Neuronal stem cell (in vitro differentiated cells): ENCODE data around the gene NFATC2.
A peak's percentile ranks its signal among the peaks of the same experiment; 100 is the strongest.

Experiments used
- DNase-seq: peaks from one replicate; pipeline ENCODE4 v3.0.0-alpha.2; 2013; ENCODE audit warnings: low spot score
- H2AFZ ChIP-seq: one replicate; pipeline ENCODE4 v1.6.1; 2013; ENCODE audit warnings: mild to moderate bottlenecking, low read length, inconsistent platforms
- H2AK5ac ChIP-seq: 2 replicates; pipeline ENCODE4 v1.6.1; 2013; ENCODE audit warnings: low read depth, mild to moderate bottlenecking, inconsistent platforms, low read length, moderate library complexity, mixed read lengths
- H2BK120ac ChIP-seq: 2 replicates; pipeline ENCODE4 v1.6.1; 2013; ENCODE audit warnings: low read depth, mild to moderate bottlenecking, inconsistent platforms, low read length, moderate library complexity, mixed read lengths
- H2BK12ac ChIP-seq: one replicate; pipeline ENCODE4 v1.6.1; 2013; ENCODE audit warnings: low read length, inconsistent platforms
- H2BK15ac ChIP-seq: 2 replicates; pipeline ENCODE4 v1.6.1; 2013; ENCODE audit warnings: mild to moderate bottlenecking, low read length, inconsistent platforms, mixed read lengths
- H2BK5ac ChIP-seq: one replicate; pipeline ENCODE4 v1.6.1; 2013; ENCODE audit warnings: inconsistent platforms, mild to moderate bottlenecking, low read length, moderate library complexity
- H3K14ac ChIP-seq: one replicate; pipeline ENCODE4 v1.6.1; 2013; ENCODE audit warnings: low read length, inconsistent platforms
- H3K18ac ChIP-seq: 2 replicates; pipeline ENCODE4 v1.6.1; 2013; ENCODE audit warnings: low read length, inconsistent platforms
- H3K23ac ChIP-seq: 2 replicates; pipeline ENCODE4 v1.6.1; 2013; ENCODE audit warnings: low read depth, mild to moderate bottlenecking, mixed read lengths, low read length, inconsistent platforms; ENCODE audit not compliant: poor library complexity
- H3K27ac ChIP-seq: replicated peaks from 3 replicates; pipeline ENCODE4 v1.5.1; 2013; ENCODE audit warnings: low read length, inconsistent platforms
- H3K27me3 ChIP-seq, 3 experiments: 2 replicates each; pipeline ENCODE4 v1.6.1; 2013; ENCODE audit warnings: low read length in 3 of 3, mild to moderate bottlenecking in 2 of 3, inconsistent platforms in 1 of 3, low read depth in 1 of 3, mixed read lengths in 1 of 3, moderate library complexity in 1 of 3; ENCODE audit not compliant: control insufficient read depth in 3 of 3, insufficient read depth in 3 of 3
- H3K36me3 ChIP-seq, 2 donors: replicated peaks in 1 of 2; 2 replicates each; pipeline ENCODE4 v1.6.1; 2013; ENCODE audit warnings: low read length in 2 of 2; ENCODE audit not compliant: control insufficient read depth in 2 of 2, insufficient read depth in 2 of 2
- H3K4ac ChIP-seq: 2 replicates; pipeline ENCODE4 v1.6.1; 2013; ENCODE audit warnings: inconsistent platforms, mild to moderate bottlenecking, low read length, moderate library complexity
- H3K4me1 ChIP-seq, 2 donors: 1 replicate in 1 of 2; 2 replicates in 1 of 2; pipeline ENCODE4 v1.6.1; 2013; ENCODE audit warnings: low read length in 2 of 2, low read depth in 1 of 2; ENCODE audit not compliant: control insufficient read depth in 2 of 2, insufficient read depth in 1 of 2
- H3K4me2 ChIP-seq: one replicate; pipeline ENCODE4 v1.6.1; 2013; ENCODE audit warnings: mild to moderate bottlenecking, low read length, inconsistent platforms; ENCODE audit not compliant: insufficient read depth, poor library complexity, severe bottlenecking
- H3K4me3 ChIP-seq, 2 donors: 2 replicates each; pipeline ENCODE4 v1.5.1; 2013; ENCODE audit warnings: low read length in 2 of 2, mild to moderate bottlenecking in 2 of 2, inconsistent platforms in 1 of 2, moderate library complexity in 1 of 2
- H3K79me1 ChIP-seq: one replicate; pipeline ENCODE4 v1.6.1; 2013; ENCODE audit warnings: low read depth, mild to moderate bottlenecking, inconsistent platforms, low read length, moderate library complexity
- H3K9ac ChIP-seq: one replicate; pipeline ENCODE4 v1.6.1; 2013; ENCODE audit warnings: mild to moderate bottlenecking, low read depth, low read length, inconsistent platforms; ENCODE audit not compliant: poor library complexity
- H3K9me3 ChIP-seq, 2 donors: replicated peaks in 1 of 2; 2 replicates each; pipeline versions ENCODE3 to v1.6.1; 2013; ENCODE audit warnings: low read length in 2 of 2, mild to moderate bottlenecking in 2 of 2, inconsistent platforms in 1 of 2, low read depth in 1 of 2, mixed read lengths in 1 of 2, moderate library complexity in 1 of 2; ENCODE audit not compliant: control insufficient read depth in 2 of 2, insufficient read depth in 1 of 2
- H4K8ac ChIP-seq: one replicate; pipeline ENCODE4 v1.6.1; 2013; ENCODE audit warnings: low read depth, mild to moderate bottlenecking, inconsistent platforms, low read length, moderate library complexity
- H4K91ac ChIP-seq: one replicate; pipeline ENCODE4 v1.6.1; 2013; ENCODE audit warnings: low read length, low read depth, mild to moderate bottlenecking, inconsistent platforms; ENCODE audit not compliant: poor library complexity
- WGBS, 2 donors: extraction: QIAGEN DNeasy Blood & Tissue Kit; methylation state at CpG; one replicate each; pipeline ENCODE4 v1.1.7; 2013; ENCODE audit warnings: missing lambda C conversion rate in 2 of 2, mixed read lengths in 1 of 2; ENCODE audit not compliant: insufficient read length in 2 of 2, insufficient replicate concordance in 1 of 2; ENCODE audit errors: extremely low coverage in 2 of 2; 5-methylcytosine and 5-hydroxymethylcytosine counted together

NFATC2 gene

GRCh38 chr20:51470907-51471411, 71.6 kb downstream of the NFATC2 start:
- H2BK120ac ChIP-seq, result no peak overlapping the region

GRCh38 chr20:51470499-51470820, 72.1 kb downstream of the NFATC2 start:
- Histone ChIP-seq H3K9me3 (no peaks in the 10 kb centered on the region), H2BK15ac (no peak overlapping the region)

More at GRCh38 chr20:51470907-51471411, 71.6 kb downstream of the NFATC2 start:
- Histone ChIP-seq H2BK12ac (no peak overlapping the region), H2AK5ac (no peak overlapping the region), H3K4ac (no peak overlapping the region), H3K27ac (no peak overlapping the region), H3K18ac (no peak overlapping the region), H3K79me1 (no peaks in the 10 kb centered on the region), H3K36me3 (no peaks in the 10 kb centered on the region), H3K14ac (no peak overlapping the region), H3K23ac (no peak overlapping the region), H4K91ac (no peak overlapping the region), H3K9me3 (no peaks in the 10 kb centered on the region), H3K4me1 (peaks cover 1 to 3% of the 10 kb centered on the region in 2 donors), H2AFZ (no peak overlapping the region), H3K27me3 (no peaks in the 10 kb centered on the region), H2BK5ac (no peak overlapping the region), H3K9ac (no peak overlapping the region), H3K4me2 (no peak overlapping the region), H2BK15ac (no peak overlapping the region), H4K8ac (no peak overlapping the region), H3K4me3 (no peak overlapping the region)
- DNase-seq, result no peak
- WGBS, 2 donors, result no CpG with 5 or more reads among the region's 3 CpGs

GRCh38 chr20:51469578-51470498, 72.7 kb downstream of the NFATC2 start:
- Histone ChIP-seq H3K23ac (no peak overlapping the region), H2AK5ac (no peak overlapping the region), H3K4me3 (no peak overlapping the region), H3K27ac (no peak overlapping the region), H4K91ac (no peak overlapping the region), H3K79me1 (no peaks in the 10 kb centered on the region), H4K8ac (no peak overlapping the region), H3K4me2 (no peak overlapping the region), H2BK15ac (no peak overlapping the region), H3K4ac (no peak overlapping the region), H3K36me3 (no peaks in the 10 kb centered on the region), H3K14ac (no peak overlapping the region), H3K18ac (no peak overlapping the region), H3K27me3 (no peaks in the 10 kb centered on the region), H3K9ac (no peak overlapping the region), H2BK5ac (no peak overlapping the region), H3K4me1 (peaks cover 1 to 3% of the 10 kb centered on the region in 2 donors), H2BK120ac (no peak overlapping the region), H3K9me3 (no peaks in the 10 kb centered on the region), H2BK12ac (no peak overlapping the region), H2AFZ (peak overlapping the region; percentile 26)
- DNase-seq, result no peak
- no CpG with 5 or more reads among the region's 11 CpGs for WGBS, 2 donors

More at GRCh38 chr20:51470499-51470820, 72.1 kb downstream of the NFATC2 start:
- Histone ChIP-seq H3K4me1 (peaks cover 1 to 3% of the 10 kb centered on the region in 2 donors), H3K4ac (no peak overlapping the region), H2AFZ (no peak overlapping the region), H3K4me2 (no peak overlapping the region), H3K18ac (no peak overlapping the region), H4K91ac (no peak overlapping the region), H2AK5ac (no peak overlapping the region), H4K8ac (no peak overlapping the region), H2BK12ac (no peak overlapping the region), H3K9ac (no peak overlapping the region), H3K27me3 (no peaks in the 10 kb centered on the region), H2BK5ac (no peak overlapping the region), H3K23ac (no peak overlapping the region), H3K36me3 (no peaks in the 10 kb centered on the region), H3K14ac (no peak overlapping the region), H3K27ac (no peak overlapping the region), H3K4me3 (no peak overlapping the region), H2BK120ac (no peak overlapping the region), H3K79me1 (no peaks in the 10 kb centered on the region)
- no peak for DNase-seq
- WGBS, 2 donors, result no CpG with 5 or more reads among the region's 5 CpGs

GRCh38 chr20:51469046-51469445, 73.5 kb downstream of the NFATC2 start:
- H2BK15ac ChIP-seq, result no peak overlapping the region
- no peak overlapping the region for H3K23ac ChIP-seq
- H3K18ac ChIP-seq, result no peak overlapping the region
- H3K27ac ChIP-seq, result no peak overlapping the region
- H2BK120ac ChIP-seq, result no peak overlapping the region
- H2BK5ac ChIP-seq, result no peak overlapping the region
- no peak overlapping the region for H3K14ac ChIP-seq
- H2BK12ac ChIP-seq, result no peak overlapping the region
- H3K36me3 ChIP-seq, result no peaks in the 10 kb centered on the region
- no peaks in the 10 kb centered on the region for H3K9me3 ChIP-seq
- no peak overlapping the region for H3K9ac ChIP-seq
- H3K4me2 ChIP-seq, result no peak overlapping the region
- DNase-seq, result no peak
- H2AFZ ChIP-seq, result no peak overlapping the region
- no peaks in the 10 kb centered on the region for H3K79me1 ChIP-seq
- H2AK5ac ChIP-seq, result no peak overlapping the region
- peaks cover 1 to 3% of the 10 kb centered on the region in 2 donors for H3K4me1 ChIP-seq
- no peak overlapping the region for H4K91ac ChIP-seq
- no peak overlapping the region for H3K4me3 ChIP-seq
- H3K4ac ChIP-seq, result no peak overlapping the region
- no peak overlapping the region for H4K8ac ChIP-seq
- H3K27me3 ChIP-seq, result no peaks in the 10 kb centered on the region
- no CpG with 5 or more reads among the region's 6 CpGs for WGBS, 2 donors
